Fibroblast of skin of right biceps (primary cell): ENCODE results near the gene TSPOAP1.
A peak's percentile ranks its signal among the peaks of the same experiment; 100 is the strongest.

Source experiments
- DNase-seq: peaks from one replicate; pipeline ENCODE4 v3.0.0-alpha.2; 2013

The TSPOAP1 gene

GRCh38 chr17:58328195-58329034 is at the start of gene TSPOAP1:
Gene TSPOAP1, minus strand, starts transcription at chr17:58328795. Its CDS starts 875 bp downstream, at chr17:58327920.
- DNase-seq, result peak; percentile 57

- DNase-seq, result no peak
These were observed 49.1 kb upstream of the TSPOAP1 start for GRCh38 chr17:58377661-58378060.

GRCh38 chr17:58377093-58377601 is 48.6 kb upstream of the TSPOAP1 start:
- no peak for DNase-seq

GRCh38 chr17:58376472-58377000 is 47.9 kb upstream of the TSPOAP1 start:
- DNase-seq, result no peak

- DNase-seq, result no peak
These were observed 47.2 kb upstream of the TSPOAP1 start for GRCh38 chr17:58375811-58376210.

- no peak for DNase-seq
These were observed 46.7 kb upstream of the TSPOAP1 start for GRCh38 chr17:58375256-58375655.

GRCh38 chr17:58373923-58374322 is 45.3 kb upstream of the TSPOAP1 start:
- no peak for DNase-seq

- no peak for DNase-seq
These were observed 44.4 kb upstream of the TSPOAP1 start for GRCh38 chr17:58373003-58373402.

- no peak for DNase-seq
These were observed 42.8 kb upstream of the TSPOAP1 start for GRCh38 chr17:58371300-58371950.

GRCh38 chr17:58370716-58371115 is 42.1 kb upstream of the TSPOAP1 start:
- no peak for DNase-seq

- no peak for DNase-seq
These were observed 41.7 kb upstream of the TSPOAP1 start for GRCh38 chr17:58370309-58370708.

GRCh38 chr17:58369214-58370031 is 40.8 kb upstream of the TSPOAP1 start:
- DNase-seq, result no peak

GRCh38 chr17:58368860-58369213 is 40.2 kb upstream of the TSPOAP1 start:
- DNase-seq, result no peak

GRCh38 chr17:58367461-58367860 is 38.9 kb upstream of the TSPOAP1 start:
- no peak for DNase-seq

GRCh38 chr17:58365980-58366595 is 37.5 kb upstream of the TSPOAP1 start:
- no peak for DNase-seq

- DNase-seq, result no peak
These were observed 36.8 kb upstream of the TSPOAP1 start for GRCh38 chr17:58365185-58365979.

- DNase-seq, result no peak
These were observed 35.8 kb upstream of the TSPOAP1 start for GRCh38 chr17:58364270-58364942.

GRCh38 chr17:58363457-58364185 is 35.0 kb upstream of the TSPOAP1 start:
- no peak for DNase-seq

- no peak for DNase-seq
These were observed 33.9 kb upstream of the TSPOAP1 start for GRCh38 chr17:58362368-58363014.
